ENCODE results near the gene LRRC37A2.
"Not testable (repeated sequence)": the region's sequence is repeated elsewhere in the genome, so short reads cannot be mapped to it uniquely, and the experiment has no call there.

The LRRC37A2 gene

DNA sequence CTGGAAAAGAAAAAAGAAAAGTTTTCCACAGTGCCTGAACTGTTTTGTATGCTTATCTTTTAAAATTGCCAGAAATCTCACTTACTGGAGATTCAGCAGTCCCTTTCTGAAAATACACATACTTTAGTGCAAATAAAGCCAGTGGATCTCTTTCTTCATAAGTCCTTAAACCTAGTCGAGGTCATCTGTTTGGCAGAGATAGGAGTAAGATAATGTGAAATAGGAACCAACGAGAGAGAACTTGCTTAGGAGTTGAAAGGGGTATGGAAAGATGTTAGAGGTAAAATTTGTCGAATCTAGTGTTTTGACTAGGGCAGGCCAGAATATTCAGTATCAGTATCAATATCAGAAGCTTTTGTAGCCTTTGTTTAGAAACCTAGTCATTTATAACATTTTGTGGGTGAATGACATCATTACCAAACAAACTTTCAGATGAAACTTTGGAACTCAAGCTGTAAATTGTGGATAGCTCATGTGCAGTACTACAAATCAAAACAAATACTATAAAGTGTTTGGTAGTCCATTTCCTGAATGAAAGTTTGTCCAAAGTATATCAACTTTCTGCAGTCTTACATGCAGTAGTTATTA is 86.2 kb downstream of the LRRC37A2 start:
- DNase-seq (ENCODE audit: low read depth in 2 of 2) = not testable (repeated sequence)

DNA sequence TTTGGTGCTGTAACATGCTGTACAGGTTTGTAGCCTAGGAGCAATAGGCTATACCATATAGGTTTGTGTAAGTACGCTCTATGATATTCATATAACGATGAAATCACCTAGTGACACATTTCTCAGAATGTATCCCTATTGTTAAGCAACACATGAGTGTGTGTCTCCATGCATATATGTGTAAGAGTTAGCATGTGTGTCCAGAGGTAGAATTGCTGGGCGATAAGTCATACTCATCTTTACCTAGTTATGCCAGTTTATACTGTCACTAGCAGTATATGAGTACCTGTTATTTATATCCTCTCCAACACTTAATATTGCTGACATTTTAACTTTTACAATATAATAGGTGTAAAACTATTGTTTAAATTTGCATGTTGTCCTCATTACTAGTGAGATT is 88.5 kb downstream of the LRRC37A2 start:
- DNase-seq (ENCODE audit: low read depth in 2 of 2) = not testable (repeated sequence)

DNA sequence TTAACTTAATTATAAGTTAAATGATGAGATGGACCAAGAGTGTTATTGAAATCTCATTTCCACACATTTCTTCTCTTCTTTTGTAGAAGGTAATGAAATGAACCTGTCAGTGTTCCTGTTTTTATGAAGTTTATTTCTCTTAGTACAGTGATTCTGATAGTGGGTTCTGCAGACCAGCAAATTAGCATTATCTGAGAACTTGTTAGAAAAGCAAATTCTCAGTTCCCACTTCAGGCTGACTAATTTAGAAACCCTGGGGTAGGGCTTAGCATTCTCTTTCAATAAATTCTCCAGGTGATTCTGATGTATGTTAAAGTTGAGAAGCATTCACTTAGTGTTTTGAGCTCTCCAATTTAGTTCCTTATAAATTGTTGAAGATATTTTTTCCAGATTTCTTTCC is 90.9 kb downstream of the LRRC37A2 start:
- DNase-seq (ENCODE audit: low read depth in 2 of 2) = not testable (repeated sequence)

Measured in stimulated activated CD8-positive, alpha-beta memory T cell treated with anti-CD3 and anti-CD28 coated beads, Interleukin-15, amount 100 ng/mL, for 4 hours (primary cell).